Vagina (tissue), 2 donors: ENCODE measurements around the gene RGS10. TPM values are rescaled to one million over a fixed set of nuclear protein-coding genes. Genes with fewer than 3 reads are reported as not detected.

ENCODE experiments used
- DNase-seq, 2 donors: peaks; one replicate each; pipeline ENCODE4 v3.0.0-alpha.2; 2017; ENCODE audit errors: extremely low spot score in 2 of 2
- H3K27ac ChIP-seq: fragments of 200-600 bp; sonication (generic); one replicate; pipeline ENCODE4 v1.5.1; 2019
- H3K27me3 ChIP-seq: fragments of 200-600 bp; sonication (generic); one replicate; pipeline ENCODE4 v1.5.1; 2019
- H3K36me3 ChIP-seq, 2 donors: fragments of 200-600 bp; sonication (generic); one replicate each; pipeline ENCODE4 v1.5.1; 2017 to 2019
- H3K4me1 ChIP-seq: fragments of 200-600 bp; sonication (generic); one replicate; pipeline ENCODE4 v1.5.1; 2019
- H3K4me3 ChIP-seq, 2 donors: fragments of 200-600 bp; sonication (generic); 1 replicate in 1 of 2; 2 replicates in 1 of 2; pipeline ENCODE4 v1.5.1; 2016 to 2019
- H3K9me3 ChIP-seq: fragments of 200-600 bp; sonication (generic); one replicate; pipeline ENCODE4 v1.5.1; 2019
- POLR2A ChIP-seq, 2 donors: fragments of 450-650 bp; IDR thresholded peaks; one replicate each; pipeline ENCODE4 v1.6.1; 2017; ENCODE audit warnings: antibody characterized with exemption in 2 of 2, mild to moderate bottlenecking in 2 of 2, moderate library complexity in 2 of 2
- POLR2AphosphoS5 ChIP-seq, 2 donors: sonication (generic); formaldehyde crosslinking; IDR thresholded peaks; one replicate each; pipeline ENCODE4 v1.9.0; 2017; ENCODE audit warnings: antibody characterized with exemption in 2 of 2, mild to moderate bottlenecking in 2 of 2, low read depth in 1 of 2; ENCODE audit not compliant: insufficient read depth in 1 of 2
- intact Hi-C: fragments of 100-400 bp; cut with DNase I; formaldehyde crosslinking; loops from one replicate; pipeline ENCODE4 v1.15.1; 2023
- total RNA-seq: library from RNA; depleted of rRNA; stranded (reverse); fragments of >200 nt; gene quantifications from one replicate; pipeline ENCODE4 v1.2.3, GENCODE V29; 2016
- TF ChIP-seq, protein P1 (sequence below), 3 experiments: fragments of 450-650 bp in 2 of 3; fragments of 200-600 bp in 1 of 3; sonication (generic) in 1 of 3; IDR thresholded peaks; one replicate each; pipeline ENCODE4 v1.5.1; 2017 to 2019; ENCODE audit warnings: antibody characterized with exemption in 3 of 3, mild to moderate bottlenecking in 2 of 3, moderate library complexity in 2 of 3

Gene RGS10
- total RNA-seq, 1 donor from 2014 or later, result 63.6 TPM

DNA sequence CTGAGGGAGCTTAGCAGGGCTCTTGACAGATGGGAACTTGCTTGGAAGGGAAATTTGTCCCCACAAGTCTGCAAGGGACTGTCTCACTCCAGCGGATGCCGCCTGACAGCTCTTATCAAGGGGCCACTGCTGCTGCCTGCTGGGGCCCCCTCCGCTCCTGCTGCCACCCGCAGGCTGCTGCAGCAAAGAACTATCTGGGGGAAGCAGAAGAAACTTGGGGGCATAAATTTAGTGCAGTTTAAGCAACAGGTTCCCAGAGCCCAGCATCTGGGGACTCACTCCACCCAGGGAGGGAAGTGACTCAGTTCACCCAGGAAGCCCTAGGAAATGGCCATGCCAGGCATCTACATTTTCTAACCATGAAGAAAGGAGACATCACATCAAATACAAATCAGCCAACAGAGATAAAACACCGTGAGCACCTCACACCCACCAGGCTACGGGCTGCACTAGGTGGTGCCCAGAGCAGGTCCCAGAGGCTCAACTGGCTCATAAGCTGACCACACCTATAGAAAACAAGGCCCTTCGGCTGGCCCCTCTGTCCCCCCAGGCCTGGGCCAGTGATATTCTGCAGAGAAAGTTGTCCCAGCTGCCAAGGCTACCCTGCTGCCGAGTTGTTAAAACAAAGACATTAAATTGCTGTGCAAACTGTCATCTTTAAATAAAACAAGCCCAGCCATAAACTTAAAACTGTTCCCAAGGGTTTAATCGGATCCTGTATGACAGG is 3.7 kb downstream of the RGS10 start:
- H3K4me3 ChIP-seq, result no peak overlapping the region

DNA sequence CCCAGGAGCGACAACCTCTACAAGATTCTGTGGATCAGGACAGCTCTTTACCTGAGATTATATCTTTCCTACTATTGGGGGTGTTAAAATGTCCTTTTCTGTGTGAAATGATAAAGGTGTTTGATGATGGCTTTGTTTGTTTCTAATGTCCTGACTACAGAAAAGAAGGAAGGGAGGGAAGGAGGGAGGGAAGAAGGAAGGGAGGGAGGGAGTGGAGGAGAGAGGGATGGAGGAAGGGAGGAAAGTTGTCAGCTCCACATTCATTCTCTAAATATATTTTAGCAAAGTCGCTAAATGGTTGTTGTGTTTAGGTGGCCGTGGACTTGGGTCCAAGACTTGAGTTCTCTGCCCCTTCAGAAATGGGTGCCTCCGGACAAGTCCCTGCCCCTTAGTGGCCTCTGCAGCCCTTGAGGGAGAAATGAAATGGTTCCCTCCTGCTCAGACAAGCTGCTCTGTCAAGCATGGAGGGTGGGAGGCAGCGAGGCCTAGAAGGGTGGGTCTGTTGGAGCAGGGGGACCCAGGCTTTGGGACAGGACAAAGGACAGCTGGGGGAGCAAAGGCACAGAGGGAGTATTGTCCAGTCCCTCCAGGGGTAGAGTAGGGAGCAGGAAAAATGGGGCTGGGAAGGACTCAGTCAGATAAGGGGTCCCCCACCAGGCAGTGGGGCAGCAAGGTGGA is 4.4 kb downstream of the RGS10 start:
- peaks cover 35% of the 10 kb centered on the region for H3K4me1 ChIP-seq

More for the DNA sequence above, 3.7 kb downstream of the RGS10 start:
- Histone ChIP-seq H3K27me3 (no peaks in the 10 kb centered on the region), H3K9me3 (no peaks in the 10 kb centered on the region), H3K4me1 (peaks cover 40% of the 10 kb centered on the region), H3K27ac (peak overlapping the region; percentile 23), H3K36me3 (no peaks in the 10 kb centered on the region)
- intact Hi-C loops, result no loop called here
- TF ChIP-seq, protein P1, sequence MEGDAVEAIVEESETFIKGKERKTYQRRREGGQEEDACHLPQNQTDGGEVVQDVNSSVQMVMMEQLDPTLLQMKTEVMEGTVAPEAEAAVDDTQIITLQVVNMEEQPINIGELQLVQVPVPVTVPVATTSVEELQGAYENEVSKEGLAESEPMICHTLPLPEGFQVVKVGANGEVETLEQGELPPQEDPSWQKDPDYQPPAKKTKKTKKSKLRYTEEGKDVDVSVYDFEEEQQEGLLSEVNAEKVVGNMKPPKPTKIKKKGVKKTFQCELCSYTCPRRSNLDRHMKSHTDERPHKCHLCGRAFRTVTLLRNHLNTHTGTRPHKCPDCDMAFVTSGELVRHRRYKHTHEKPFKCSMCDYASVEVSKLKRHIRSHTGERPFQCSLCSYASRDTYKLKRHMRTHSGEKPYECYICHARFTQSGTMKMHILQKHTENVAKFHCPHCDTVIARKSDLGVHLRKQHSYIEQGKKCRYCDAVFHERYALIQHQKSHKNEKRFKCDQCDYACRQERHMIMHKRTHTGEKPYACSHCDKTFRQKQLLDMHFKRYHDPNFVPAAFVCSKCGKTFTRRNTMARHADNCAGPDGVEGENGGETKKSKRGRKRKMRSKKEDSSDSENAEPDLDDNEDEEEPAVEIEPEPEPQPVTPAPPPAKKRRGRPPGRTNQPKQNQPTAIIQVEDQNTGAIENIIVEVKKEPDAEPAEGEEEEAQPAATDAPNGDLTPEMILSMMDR (IDR thresholded peaks at IDR 0.05), result no peak
- TF ChIP-seq POLR2A (IDR thresholded peaks at IDR 0.05) (no peak), POLR2AphosphoS5 (IDR thresholded peaks at IDR 0.05; ENCODE audit: insufficient read depth in 1 of 2, low read depth in 1 of 2) (no peak)
- DNase-seq, result no peak

DNA sequence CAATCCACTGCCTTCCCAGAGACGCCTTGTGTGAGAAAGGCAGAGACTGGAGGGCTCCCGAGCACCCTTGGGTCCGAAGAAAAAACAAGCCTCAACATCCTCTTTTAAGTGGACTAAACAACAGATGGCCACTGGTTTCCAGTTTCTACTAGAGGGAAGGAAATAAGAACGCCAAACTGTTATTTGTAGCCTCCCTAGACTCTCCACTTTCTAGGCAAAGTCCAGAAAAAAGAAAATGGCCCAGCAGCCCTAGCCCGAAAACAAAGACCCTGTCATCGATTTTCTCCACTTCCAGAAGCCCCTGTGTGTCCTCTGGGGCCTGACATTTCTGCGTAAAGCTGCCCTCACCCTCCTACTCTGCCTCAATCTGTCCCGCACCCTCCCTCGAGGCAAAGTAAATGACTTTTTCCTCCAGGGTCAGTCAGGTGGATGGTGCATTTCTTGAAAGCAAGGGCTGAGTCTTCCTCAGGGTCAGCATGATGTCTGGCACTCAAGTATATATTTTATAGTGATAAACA is 6.0 kb downstream of the RGS10 start:
- no peaks in the 10 kb centered on the region for H3K27me3 ChIP-seq
- H3K4me1 ChIP-seq, result peaks cover 34% of the 10 kb centered on the region
- no peak overlapping the region for H3K27ac ChIP-seq
- H3K9me3 ChIP-seq, result no peaks in the 10 kb centered on the region
- intact Hi-C loops, result no loop called here
- no peaks in the 10 kb centered on the region for H3K36me3 ChIP-seq
- TF ChIP-seq, protein P1 (IDR thresholded peaks at IDR 0.05), result no peak
- TF ChIP-seq POLR2A (IDR thresholded peaks at IDR 0.05) (no peak), POLR2AphosphoS5 (IDR thresholded peaks at IDR 0.05; ENCODE audit: insufficient read depth in 1 of 2, low read depth in 1 of 2) (no peak)
- DNase-seq, result no peak
- no peak overlapping the region for H3K4me3 ChIP-seq

More for the DNA sequence above, 4.4 kb downstream of the RGS10 start:
- intact Hi-C loops, result no loop called here
- Histone ChIP-seq H3K4me3 (no peak overlapping the region), H3K27ac (no peak overlapping the region), H3K36me3 (no peaks in the 10 kb centered on the region), H3K27me3 (no peaks in the 10 kb centered on the region), H3K9me3 (no peaks in the 10 kb centered on the region)
- DNase-seq, result no peak
- TF ChIP-seq POLR2A (IDR thresholded peaks at IDR 0.05) (no peak), POLR2AphosphoS5 (IDR thresholded peaks at IDR 0.05; ENCODE audit: insufficient read depth in 1 of 2, low read depth in 1 of 2) (no peak)
- TF ChIP-seq, protein P1 (IDR thresholded peaks at IDR 0.05), result no peak

DNA sequence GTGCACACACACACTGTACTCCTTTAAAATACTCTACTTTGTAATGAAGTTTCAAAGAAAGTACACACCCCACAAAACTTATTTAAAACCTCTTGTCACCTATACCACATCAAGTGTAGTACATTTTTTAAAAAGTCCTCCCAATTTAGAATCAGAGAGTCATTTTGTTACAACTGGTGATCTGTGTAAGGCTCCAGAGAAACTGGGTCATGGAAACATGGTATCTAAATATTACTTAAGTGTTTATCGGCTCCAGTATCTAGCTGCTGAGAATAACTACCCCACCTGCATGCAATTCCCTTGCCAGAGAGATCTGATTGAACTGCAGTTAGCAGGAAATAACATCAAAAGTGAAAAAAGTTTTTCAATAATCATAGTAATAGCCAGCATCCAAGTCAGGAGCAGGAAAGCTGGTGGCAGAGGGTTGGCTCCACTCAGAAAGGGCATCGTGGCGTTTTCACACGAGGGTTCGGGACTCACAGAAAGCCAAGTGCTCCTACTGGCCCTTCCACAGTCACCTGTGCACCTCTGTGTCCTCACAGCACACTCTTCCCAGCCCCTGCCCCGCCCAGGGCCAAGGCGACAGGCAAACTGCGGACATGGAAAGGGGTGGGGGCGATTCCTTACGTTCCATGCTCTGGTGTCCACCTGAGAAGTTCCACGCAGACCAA is 6.5 kb downstream of the RGS10 start:
- no peaks in the 10 kb centered on the region for H3K9me3 ChIP-seq
- peaks cover 34% of the 10 kb centered on the region for H3K4me1 ChIP-seq
- no peaks in the 10 kb centered on the region for H3K36me3 ChIP-seq
- no peak for DNase-seq
- no peaks in the 10 kb centered on the region for H3K27me3 ChIP-seq
- H3K27ac ChIP-seq, result no peak overlapping the region
- H3K4me3 ChIP-seq, result no peak overlapping the region
- no peak for TF ChIP-seq POLR2AphosphoS5 (IDR thresholded peaks at IDR 0.05; ENCODE audit: insufficient read depth in 1 of 2, low read depth in 1 of 2)
- TF ChIP-seq, protein P1 (IDR thresholded peaks at IDR 0.05), result no peak
- TF ChIP-seq POLR2A (IDR thresholded peaks at IDR 0.05), result no peak
- intact Hi-C loops, result no loop called here
